Activated naive CD4-positive, alpha-beta T cell treated with anti-CD3 and anti-CD28 coated beads, Interleukin-2, amount 50 U/mL, for 72 hours (primary cell): Measurements from ENCODE around the gene AGAP9. TPM values are rescaled to one million over a fixed set of nuclear protein-coding genes. Genes with fewer than 3 reads are reported as not detected.
"Not testable (repeated sequence)": the region's sequence is repeated elsewhere in the genome, so short reads cannot be mapped to it uniquely, and the experiment has no call there.

Source experiments
- ATAC-seq, 2 donors: fragments of 150-1000 bp; cut with Tn5 transposase; 2 replicates each; pipeline ENCODE4 v1.10.0; 2021; ENCODE audit warnings: mild to moderate bottlenecking in 2 of 2, moderate library complexity in 2 of 2
- DNase-seq, 2 donors: peaks; one replicate each; pipeline ENCODE4 v3.0.0; 2021 to 2022; ENCODE audit warnings: low spot score in 2 of 2
- H3K27ac Mint-ChIP-seq, 2 donors: one replicate each; pipeline ENCODE4 v1.8.0; 2022; ENCODE audit warnings: mild to moderate bottlenecking in 2 of 2, mixed read lengths in 2 of 2
- H3K36me3 Mint-ChIP-seq, 2 donors: one replicate each; pipeline ENCODE4 v1.8.0; 2022; ENCODE audit warnings: mixed read lengths in 2 of 2
- H3K9me3 Mint-ChIP-seq, 2 donors: one replicate each; pipeline ENCODE4 v1.8.0; 2022; ENCODE audit warnings: mixed read lengths in 2 of 2
- total RNA-seq, 2 donors: library from RNA; stranded (reverse); gene quantifications; one replicate each; pipeline ENCODE4 v1.2.3, GENCODE V29; 2022

Gene AGAP9
- 1 to 10 TPM; 4.4 to 6.1 TPM for total RNA-seq

DNA sequence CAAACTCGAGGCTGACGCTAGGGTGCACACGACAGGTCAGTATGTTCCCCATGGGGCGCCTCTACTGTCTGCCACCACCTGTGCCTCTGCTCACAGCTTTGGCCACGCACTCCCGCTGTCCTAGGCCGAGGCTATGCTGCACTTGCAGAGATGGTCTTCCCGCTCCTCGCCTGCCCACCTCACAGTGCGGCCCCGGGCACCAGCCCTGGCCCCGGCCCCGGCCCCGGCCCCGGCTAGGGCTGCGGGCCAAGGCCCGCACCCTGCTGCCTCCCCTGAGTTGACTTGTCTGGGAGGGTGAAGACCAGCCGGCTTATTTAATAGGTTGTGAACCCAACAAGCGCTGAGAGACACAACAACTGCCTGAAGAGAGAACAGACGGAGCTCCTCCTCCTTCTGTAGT is at the start of gene AGAP9:
Gene AGAP9, minus strand, starts transcription at position 164 of the 400 bp plus-strand sequence. Its CDS starts 112 bp downstream, at position 52.
- H3K9me3 Mint-ChIP-seq, H3K27ac Mint-ChIP-seq, DNase-seq, ATAC-seq, H3K36me3 Mint-ChIP-seq: not testable (repeated sequence)

DNA sequence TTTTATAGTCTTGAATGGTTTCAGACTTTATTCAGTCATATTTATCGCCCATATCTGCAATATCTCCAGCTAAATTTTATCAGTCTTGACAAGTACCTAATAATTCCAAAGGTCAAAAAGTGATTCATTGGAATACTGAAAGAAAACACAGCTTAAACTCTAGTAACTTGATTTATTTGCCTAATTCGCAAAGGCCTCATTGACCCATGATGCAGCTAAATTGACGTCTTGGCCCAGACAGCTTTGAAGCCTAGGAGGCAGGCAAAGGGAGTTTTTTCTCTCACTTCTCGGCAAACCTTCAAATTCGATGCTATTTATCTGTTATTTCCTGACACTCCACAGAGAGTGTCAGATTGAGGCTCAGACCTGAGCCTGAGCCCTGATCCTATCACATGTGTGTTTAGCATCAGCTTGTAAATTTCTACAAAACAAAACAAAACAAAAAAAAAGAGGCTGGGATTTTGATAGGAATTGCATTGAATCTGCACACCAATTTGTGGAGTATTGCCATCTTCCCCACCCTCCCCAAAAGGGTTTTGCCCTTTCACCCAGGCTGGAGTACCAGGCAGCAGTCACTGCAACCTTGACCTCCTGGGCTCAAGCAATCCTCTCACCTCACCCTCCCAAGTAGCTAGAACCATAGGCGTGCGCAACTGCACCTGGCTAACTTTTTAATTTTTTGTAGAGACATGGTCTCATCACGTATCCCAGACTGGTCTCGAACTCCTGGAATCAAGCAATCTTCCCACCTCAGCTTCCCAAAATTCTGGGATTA is 47.9 kb upstream of the AGAP9 start:
- not testable (repeated sequence) for H3K36me3 Mint-ChIP-seq, H3K27ac Mint-ChIP-seq, H3K9me3 Mint-ChIP-seq, DNase-seq, ATAC-seq

DNA sequence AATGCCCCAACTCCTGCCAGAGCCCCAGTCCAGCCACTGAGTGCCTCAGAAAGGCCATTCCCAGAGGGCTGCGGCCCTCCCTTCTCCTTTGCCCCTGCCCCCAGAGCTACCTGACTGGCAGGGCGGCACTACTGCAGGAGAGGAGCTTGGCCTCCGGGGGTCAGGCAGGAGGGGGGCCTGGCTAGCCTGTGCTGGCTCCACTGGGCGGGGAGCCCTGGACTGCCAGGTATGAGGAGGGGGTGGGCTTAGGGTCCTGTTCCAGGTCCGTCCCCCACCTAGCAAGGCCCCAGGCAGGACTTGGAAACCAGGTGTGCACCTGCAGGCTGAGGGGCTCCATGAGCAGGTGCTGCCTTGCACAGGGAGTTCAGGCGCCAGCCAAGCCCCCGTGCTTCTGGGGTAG is 43.3 kb upstream of the AGAP9 start:
- ATAC-seq, result not testable (repeated sequence)

DNA sequence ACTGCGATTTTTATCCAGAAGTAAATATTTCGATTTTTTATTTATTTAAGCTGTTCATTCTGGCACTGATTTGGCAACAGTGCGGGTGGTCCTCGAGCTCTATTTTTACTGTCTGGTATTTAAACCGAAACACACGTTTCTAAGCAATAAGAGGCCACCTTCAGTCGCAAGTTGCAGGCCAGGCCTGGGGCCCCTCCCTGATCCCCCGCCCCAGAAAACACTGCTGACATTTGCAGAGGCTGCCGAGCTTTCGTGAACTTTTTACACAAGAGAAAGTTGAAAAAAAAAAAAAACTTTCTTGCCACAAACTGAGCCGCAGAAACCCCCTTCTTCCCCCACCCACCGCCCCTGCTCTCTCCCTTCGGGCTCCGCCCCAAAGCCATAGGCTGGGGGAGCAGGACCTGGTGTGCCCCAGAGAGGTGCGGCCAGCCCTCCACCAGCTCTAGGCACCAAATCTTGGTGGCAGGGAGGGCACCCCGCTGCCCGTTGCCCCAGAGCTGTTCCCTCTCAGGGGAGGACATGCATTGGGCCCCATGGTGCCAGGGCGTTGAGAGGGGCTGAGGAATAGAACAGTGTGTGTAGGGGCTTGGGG is 42.8 kb upstream of the AGAP9 start:
- not testable (repeated sequence) for H3K27ac Mint-ChIP-seq, ATAC-seq, DNase-seq, H3K9me3 Mint-ChIP-seq, H3K36me3 Mint-ChIP-seq

More for the DNA sequence above, 43.3 kb upstream of the AGAP9 start:
- not testable (repeated sequence) for DNase-seq, H3K27ac Mint-ChIP-seq, H3K36me3 Mint-ChIP-seq, H3K9me3 Mint-ChIP-seq

DNA sequence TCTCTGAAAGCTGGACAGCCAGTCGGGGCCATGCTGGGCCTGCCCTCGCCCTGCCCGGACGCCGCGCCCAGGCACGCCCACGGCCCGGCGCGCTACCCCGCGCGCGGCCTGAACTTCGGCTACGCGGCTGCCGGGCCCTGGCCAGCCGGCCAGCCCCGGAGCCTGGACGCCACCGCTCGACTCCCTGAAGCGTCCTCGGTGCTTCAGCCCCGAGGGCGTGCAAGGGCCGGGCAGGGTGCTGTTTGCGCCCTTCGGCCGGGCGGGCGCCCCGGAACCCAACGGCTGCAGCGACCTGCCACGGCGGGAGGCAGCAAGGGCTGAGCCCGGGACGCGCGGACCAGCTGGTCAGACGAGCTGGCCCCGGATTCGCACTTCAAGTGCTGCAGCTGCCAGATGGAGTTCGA is 42.1 kb upstream of the AGAP9 start:
- ATAC-seq, DNase-seq, H3K27ac Mint-ChIP-seq, H3K36me3 Mint-ChIP-seq, H3K9me3 Mint-ChIP-seq: not testable (repeated sequence)

DNA sequence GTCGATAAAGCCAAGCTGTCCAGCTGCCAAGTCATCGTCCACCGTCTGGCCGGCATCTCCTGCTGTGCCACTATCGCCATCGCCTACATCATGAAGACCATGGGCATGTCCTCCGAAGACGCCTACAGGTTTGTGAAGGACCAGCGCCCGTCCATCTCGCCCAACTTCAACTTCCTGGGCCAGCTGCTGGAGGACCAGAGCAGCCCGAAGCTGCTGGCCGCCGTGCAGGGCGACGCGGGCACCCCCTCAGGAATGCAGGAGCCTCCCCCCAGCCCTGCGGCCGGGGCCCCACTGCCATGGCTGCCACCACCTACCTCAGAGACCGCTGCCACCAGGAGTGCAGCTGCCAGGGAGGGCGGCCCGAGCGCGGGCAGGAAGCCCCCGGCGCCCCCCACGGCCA is 41.5 kb upstream of the AGAP9 start:
- not testable (repeated sequence) for H3K36me3 Mint-ChIP-seq, H3K27ac Mint-ChIP-seq, H3K9me3 Mint-ChIP-seq, DNase-seq, ATAC-seq

DNA sequence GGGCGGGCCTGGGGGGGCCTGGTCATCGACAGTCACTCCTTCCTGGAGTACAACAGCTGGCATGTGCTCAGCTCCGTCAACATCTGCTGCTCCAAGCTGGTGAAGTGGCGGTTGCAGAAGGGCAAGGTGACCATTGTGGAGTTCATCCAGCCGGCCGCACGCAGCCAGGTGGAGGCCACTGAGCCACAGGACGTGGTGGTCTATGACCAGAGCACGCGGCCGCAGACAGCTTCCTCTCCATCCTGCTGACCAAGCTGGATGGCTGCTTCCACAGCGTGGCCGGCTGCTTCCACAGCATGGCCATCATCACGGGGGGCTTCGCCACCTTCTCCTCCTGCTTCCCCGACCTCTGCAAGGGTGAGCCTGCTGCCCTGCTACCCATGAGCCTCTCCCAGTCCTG is 40.9 kb upstream of the AGAP9 start:
- H3K9me3 Mint-ChIP-seq, DNase-seq, H3K27ac Mint-ChIP-seq, H3K36me3 Mint-ChIP-seq, ATAC-seq: not testable (repeated sequence)

DNA sequence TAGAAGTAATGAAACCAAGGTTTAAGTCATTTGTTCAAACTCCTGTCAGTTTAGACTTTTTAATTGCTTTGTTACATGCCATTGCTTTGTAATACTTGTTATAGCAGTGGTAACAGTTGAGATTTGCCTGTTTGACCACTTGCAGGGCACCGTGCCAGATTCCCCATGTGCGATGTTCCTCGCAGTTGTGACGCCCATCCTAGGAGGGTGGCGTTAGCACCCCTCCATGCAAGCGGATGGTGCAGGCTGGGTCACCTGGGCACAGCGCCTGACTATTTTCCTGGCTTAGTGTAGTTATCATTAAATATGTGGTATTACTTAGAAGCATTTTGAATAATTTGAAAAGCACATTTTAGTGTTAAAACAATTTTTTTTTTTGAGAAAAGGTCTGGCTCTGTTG is 37.0 kb upstream of the AGAP9 start:
- DNase-seq, H3K27ac Mint-ChIP-seq, H3K36me3 Mint-ChIP-seq, H3K9me3 Mint-ChIP-seq, ATAC-seq: not testable (repeated sequence)

DNA sequence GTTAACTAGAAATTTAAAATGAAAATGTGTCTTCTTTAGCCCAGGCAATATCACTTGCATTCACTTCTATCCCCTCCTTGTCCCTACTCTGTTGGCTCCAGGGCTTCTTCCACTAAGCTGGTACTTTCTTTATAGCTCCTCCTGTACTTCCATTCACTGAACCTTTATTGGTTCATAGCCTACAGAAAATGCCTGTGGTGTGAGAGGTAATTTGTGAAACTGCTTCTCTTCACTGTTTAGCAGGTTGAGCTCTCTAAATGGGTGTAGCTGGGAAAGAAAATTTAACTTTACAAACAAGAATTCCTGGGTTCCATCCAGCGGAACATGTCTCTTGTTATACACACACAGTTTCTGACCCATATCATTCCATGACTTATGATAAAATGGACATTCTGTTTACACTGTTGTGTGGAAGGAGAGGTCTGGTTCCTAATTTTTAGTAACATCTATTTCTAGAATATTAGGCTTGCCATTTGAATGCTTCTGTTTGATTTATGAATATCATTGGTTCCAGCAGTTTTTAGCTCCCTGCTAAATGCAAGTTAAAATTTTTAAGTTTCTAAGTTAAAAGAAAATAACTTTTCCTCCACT is 36.4 kb upstream of the AGAP9 start:
- not testable (repeated sequence) for H3K27ac Mint-ChIP-seq, H3K36me3 Mint-ChIP-seq, H3K9me3 Mint-ChIP-seq, ATAC-seq, DNase-seq

DNA sequence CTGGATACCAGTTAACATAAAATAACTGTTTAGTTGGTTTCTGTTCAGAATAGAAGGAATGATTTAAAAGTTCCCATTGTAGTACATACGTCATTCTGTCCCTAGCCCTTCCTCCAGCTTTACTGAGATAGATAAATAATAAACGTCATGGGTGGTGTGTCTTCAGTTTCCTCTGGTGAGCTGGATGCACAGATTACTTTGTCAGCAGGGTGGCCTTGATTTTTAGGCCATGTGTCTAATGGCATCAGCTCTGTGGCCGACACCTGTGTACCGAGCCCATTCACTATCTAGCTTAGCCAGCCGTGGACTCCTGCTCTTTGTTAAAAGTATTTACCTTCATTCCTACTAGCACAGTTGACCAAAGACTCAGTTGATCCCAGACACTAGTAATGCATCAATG is 34.7 kb upstream of the AGAP9 start:
- peak overlapping the region in 1 of 2 donors; percentile 23 for H3K27ac Mint-ChIP-seq
- H3K36me3 Mint-ChIP-seq, H3K9me3 Mint-ChIP-seq, ATAC-seq, DNase-seq: not testable (repeated sequence)

DNA sequence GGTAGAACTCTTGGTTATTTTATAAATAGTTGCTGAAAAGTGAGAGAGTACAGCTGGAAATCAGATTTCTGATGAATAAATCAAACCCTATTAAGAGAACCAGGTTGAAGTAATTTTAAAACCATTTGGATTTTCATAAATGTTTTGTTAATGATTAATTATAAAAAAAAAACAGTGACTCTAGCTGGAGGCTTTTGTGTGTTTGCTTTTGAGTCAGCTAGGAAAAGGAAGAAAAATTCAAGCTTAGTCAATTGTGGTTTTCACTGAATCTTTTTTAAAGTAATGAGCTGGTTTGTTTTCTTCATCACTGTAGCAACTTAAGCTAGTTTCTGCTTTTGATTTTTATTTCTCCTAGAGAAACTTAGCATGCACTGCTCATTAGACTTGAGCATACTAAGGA is 34.2 kb upstream of the AGAP9 start:
- not testable (repeated sequence) for H3K27ac Mint-ChIP-seq, H3K9me3 Mint-ChIP-seq, H3K36me3 Mint-ChIP-seq, DNase-seq
- peak in 1 of 2 donors; percentile 41 for ATAC-seq

DNA sequence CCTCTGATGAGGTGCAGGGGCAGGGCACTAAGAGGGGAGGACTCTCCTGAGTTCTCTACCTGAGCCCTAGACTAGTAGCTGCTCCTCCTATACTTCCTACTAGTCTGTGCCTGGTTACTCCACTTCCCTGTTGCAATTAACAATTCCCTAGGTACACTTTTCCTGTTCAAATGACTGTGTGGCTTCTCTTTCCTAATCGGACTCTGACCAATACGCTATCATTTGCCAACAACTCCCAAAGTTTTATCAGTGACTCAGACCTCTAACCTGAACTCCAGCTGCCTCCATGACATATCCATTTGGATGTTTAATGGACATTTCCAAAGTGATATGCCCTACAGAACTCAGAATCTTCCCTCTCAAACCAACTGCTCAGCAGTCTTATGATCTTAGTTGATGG is 31.9 kb upstream of the AGAP9 start:
- not testable (repeated sequence) for H3K27ac Mint-ChIP-seq, ATAC-seq, DNase-seq, H3K36me3 Mint-ChIP-seq, H3K9me3 Mint-ChIP-seq

DNA sequence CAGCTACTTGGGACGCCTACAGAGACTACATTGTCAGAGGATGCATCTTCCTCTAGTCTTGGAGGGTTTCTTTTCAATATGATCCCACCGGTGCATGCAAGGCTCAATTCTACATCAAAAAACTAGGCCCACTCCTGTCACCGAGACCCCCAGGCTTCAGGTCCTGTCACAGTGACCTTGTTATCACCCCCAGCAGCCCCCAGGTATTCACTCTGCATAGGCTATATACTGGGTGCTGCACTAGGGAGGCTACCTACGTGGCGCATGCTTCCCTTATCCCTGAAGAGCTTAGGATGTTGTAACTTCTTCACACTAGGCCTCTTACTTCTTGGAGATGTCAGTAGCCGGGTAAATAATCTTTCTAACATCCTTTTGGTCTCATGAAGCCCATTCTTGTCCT is 31.1 kb upstream of the AGAP9 start:
- H3K36me3 Mint-ChIP-seq, ATAC-seq, H3K9me3 Mint-ChIP-seq: not testable (repeated sequence)

DNA sequence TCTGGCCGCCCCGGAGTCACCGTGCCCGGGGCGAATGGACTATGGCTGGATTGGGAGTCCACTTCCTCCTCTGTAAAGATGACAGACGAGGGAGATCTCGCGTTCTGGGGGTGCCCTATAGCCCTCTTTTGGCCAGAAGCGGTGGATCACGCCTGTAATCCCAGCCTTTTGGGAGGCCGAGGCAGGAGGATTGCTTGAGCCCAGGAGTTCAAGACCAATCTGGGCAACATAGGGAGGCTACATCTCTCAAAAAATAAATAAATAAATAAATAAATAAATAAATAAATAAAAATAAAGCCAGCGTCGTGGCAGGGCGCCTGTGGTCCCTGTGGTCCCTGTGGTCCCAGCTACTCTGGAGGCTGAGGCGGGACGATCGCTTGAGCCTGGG is 30.4 kb upstream of the AGAP9 start:
- H3K36me3 Mint-ChIP-seq, H3K9me3 Mint-ChIP-seq, DNase-seq, ATAC-seq: not testable (repeated sequence)
- H3K27ac Mint-ChIP-seq, result peak overlapping the region in 1 of 2 donors; percentile 91

More for the DNA sequence above, 31.1 kb upstream of the AGAP9 start:
- not testable (repeated sequence) for DNase-seq, H3K27ac Mint-ChIP-seq

DNA sequence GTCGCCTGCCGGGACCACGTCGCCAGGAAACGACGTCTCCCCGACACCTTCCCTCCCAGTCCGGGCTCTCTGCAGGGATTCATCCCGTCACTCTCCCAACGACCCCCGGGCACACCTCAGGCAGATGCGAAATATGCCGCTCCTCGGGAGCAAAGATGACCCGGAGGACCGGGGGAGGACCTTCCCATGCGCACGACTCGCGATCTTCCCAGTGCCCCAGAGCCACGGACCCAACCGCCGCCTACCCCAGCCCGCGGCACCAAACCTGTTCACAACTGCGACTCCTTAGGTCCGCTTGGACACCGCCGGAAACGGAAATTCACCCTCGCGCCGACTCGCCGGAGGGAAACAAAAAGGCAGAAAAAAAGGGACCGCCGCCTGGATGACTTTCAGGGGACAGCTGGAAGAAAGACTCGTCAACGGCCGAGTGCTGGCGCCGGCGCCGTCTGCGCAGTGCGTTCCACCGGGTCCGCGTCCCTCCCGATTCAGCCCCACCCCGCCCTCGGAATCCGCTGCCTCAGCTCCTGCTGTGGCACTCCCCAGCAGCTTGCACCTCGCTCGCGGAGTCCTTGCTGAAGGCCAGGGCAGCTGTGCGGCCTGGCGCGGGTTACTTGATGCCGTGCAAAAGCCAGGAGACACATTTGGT is 29.9 kb upstream of the AGAP9 start:
- ATAC-seq, result peak; percentile 85 to 90
- peak overlapping the region; percentile 91 to 97 for H3K27ac Mint-ChIP-seq

DNA sequence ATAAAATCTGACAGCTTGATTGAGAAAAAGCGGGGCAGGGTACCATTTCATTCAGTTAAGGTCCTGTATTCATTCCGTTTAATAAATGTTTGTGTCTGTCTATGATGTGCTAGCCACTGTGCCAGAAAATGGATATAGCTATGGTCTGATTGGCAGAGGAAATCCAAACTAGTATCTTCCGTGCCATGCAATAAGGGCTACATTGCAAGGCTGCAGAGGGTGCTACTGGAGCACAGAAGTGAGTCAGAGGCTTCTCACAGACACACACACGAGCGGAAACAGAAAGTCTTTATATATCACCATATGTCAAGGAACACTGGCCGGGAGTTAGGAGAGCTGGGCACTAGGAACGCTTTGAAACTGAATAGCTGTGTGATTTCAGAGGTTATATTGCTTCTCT is 29.3 kb upstream of the AGAP9 start:
- H3K9me3 Mint-ChIP-seq, H3K36me3 Mint-ChIP-seq: not testable (repeated sequence)
- DNase-seq (peak; percentile 22 to 59), ATAC-seq (peak; percentile 71 to 88)
- H3K27ac Mint-ChIP-seq, result peak overlapping the region; percentile 91 to 97

More for the DNA sequence above, 29.9 kb upstream of the AGAP9 start:
- H3K36me3 Mint-ChIP-seq, H3K9me3 Mint-ChIP-seq: not testable (repeated sequence)
- DNase-seq, result peak; percentile 74 to 83

DNA sequence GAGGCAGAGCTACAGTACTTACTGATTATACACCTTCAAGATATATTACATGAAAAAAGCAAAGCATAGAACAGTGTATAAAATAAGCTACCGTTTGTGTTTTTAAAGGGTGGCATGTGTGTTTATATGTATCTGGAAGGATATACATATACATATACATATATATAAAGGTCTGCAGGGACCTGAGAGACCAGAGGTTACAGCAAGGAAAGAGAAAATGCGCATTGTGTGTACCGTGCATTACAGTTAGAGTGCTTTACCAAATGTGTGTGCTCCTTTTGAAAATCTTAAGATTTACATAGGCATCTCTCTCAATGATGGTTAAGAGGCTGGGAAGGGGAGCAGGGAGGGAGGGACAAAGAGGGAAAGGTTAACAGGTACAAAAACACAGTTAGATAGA is 23.8 kb upstream of the AGAP9 start:
- DNase-seq, ATAC-seq, H3K27ac Mint-ChIP-seq, H3K36me3 Mint-ChIP-seq, H3K9me3 Mint-ChIP-seq: not testable (repeated sequence)
